H1 (cell line): Measurements from ENCODE around the gene FKBP6. TPM values are rescaled to one million over a fixed set of nuclear protein-coding genes. Genes with fewer than 3 reads are reported as not detected.
"Not testable (repeated sequence)": the region's sequence is repeated elsewhere in the genome, so short reads cannot be mapped to it uniquely, and the experiment has no call there.

Experiments used
- CTCF ChIA-PET: fragments of 300-600 bp; sonication (Branson Sonifier 250); formaldehyde crosslinking; loops from one replicate; lab custom pipeline; 2021; ENCODE audit not compliant: partially characterized antibody; lab: Charles Lee
- POLR2A ChIA-PET: fragments of 300-600 bp; sonication (Branson Sonifier 250); formaldehyde crosslinking; loops from one replicate; lab custom pipeline; 2021; ENCODE audit warnings: inconsistent platforms; ENCODE audit not compliant: partially characterized antibody; lab: Charles Lee
- DNase-seq, 2 experiments: peaks; one replicate each; pipeline versions ENCODE4 v3.0.0 to v3.0.0-alpha.2; 2010 to 2022; ENCODE audit warnings: low spot score in 2 of 2, low read depth in 1 of 2, mixed read lengths in 1 of 2
- FAIRE-seq: peaks from 2 replicates; lab custom pipeline; 2011; peaks lifted over from hg19 to GRCh38; lab: Jason Lieb, UNC
- H2AFZ ChIP-seq: 2 replicates; pipeline ENCODE4 v1.8.1; 2012; ENCODE audit warnings: low read length, inconsistent platforms
- H2AK5ac ChIP-seq: 2 replicates; pipeline ENCODE4 v1.6.1; 2013; ENCODE audit warnings: low read depth, low read length
- H2BK120ac ChIP-seq: replicated peaks from 2 replicates; pipeline ENCODE3; 2013; ENCODE audit warnings: low read depth, low read length, inconsistent platforms
- H2BK12ac ChIP-seq: 2 replicates; pipeline ENCODE4 v1.6.1; 2013; ENCODE audit warnings: low read depth, low read length
- H2BK15ac ChIP-seq: 2 replicates; pipeline ENCODE4 v1.6.1; 2013; ENCODE audit warnings: low read length
- H2BK20ac ChIP-seq: 2 replicates; pipeline ENCODE4 v1.6.1; 2013; ENCODE audit warnings: low read length
- H2BK5ac ChIP-seq: 2 replicates; pipeline ENCODE4 v1.6.1; 2013; ENCODE audit warnings: low read depth, low read length
- H3K14ac ChIP-seq: 2 replicates; pipeline ENCODE4 v1.6.1; 2013; ENCODE audit warnings: inconsistent platforms; ENCODE audit not compliant: insufficient read length
- H3K18ac ChIP-seq: 2 replicates; pipeline ENCODE4 v1.6.1; 2013; ENCODE audit warnings: low read length; ENCODE audit errors: extremely low read depth
- H3K23ac ChIP-seq: 2 replicates; pipeline ENCODE4 v1.6.1; 2013; ENCODE audit warnings: inconsistent platforms; ENCODE audit not compliant: insufficient read length
- H3K23me2 ChIP-seq: 2 replicates; pipeline ENCODE4 v1.6.1; 2013; ENCODE audit warnings: low read depth, low read length
- H3K27ac ChIP-seq: 2 replicates; pipeline ENCODE4 v1.6.1; 2011; ENCODE audit warnings: low read depth, low read length, inconsistent platforms
- H3K27me3 ChIP-seq, 4 experiments: replicated peaks in 1 of 4; 1 replicate in 1 of 4; 2 replicates in 3 of 4; pipeline versions ENCODE4 v1.6.1 to v1.8.1; 2011 to 2013; ENCODE audit warnings: low read length in 3 of 4, mild to moderate bottlenecking in 3 of 4, inconsistent platforms in 2 of 4, mixed read lengths in 2 of 4, moderate library complexity in 1 of 4; ENCODE audit not compliant: control insufficient read depth in 3 of 4, insufficient read depth in 3 of 4; ENCODE audit errors: extremely low read depth in 1 of 4
- H3K36me3 ChIP-seq, 4 experiments: 2 replicates each; pipeline versions ENCODE4 v1.6.1 to v1.8.1; 2011 to 2013; ENCODE audit warnings: mild to moderate bottlenecking in 4 of 4, low read length in 3 of 4, moderate library complexity in 2 of 4, control low read depth in 1 of 4, inconsistent platforms in 1 of 4; ENCODE audit not compliant: insufficient read depth in 4 of 4, control insufficient read depth in 2 of 4
- H3K4ac ChIP-seq: replicated peaks from 2 replicates; pipeline ENCODE3; 2013; ENCODE audit warnings: low read length, low read depth, mixed read lengths, inconsistent platforms; ENCODE audit not compliant: insufficient read length
- H3K4me1 ChIP-seq, 4 experiments: replicated peaks in 1 of 4; 1 replicate in 1 of 4; 2 replicates in 3 of 4; pipeline versions ENCODE4 v1.6.1 to v1.8.1; 2011 to 2013; ENCODE audit warnings: low read length in 3 of 4, inconsistent platforms in 2 of 4, mixed read lengths in 1 of 4; ENCODE audit not compliant: insufficient read depth in 4 of 4, control insufficient read depth in 3 of 4
- H3K4me2 ChIP-seq, 2 experiments: 2 replicates each; pipeline versions ENCODE4 v1.6.1 to v1.8.1; 2011 to 2013; ENCODE audit warnings: low read depth in 2 of 2, low read length in 2 of 2, control low read depth in 1 of 2, inconsistent platforms in 1 of 2, mild to moderate bottlenecking in 1 of 2; ENCODE audit not compliant: insufficient read depth in 1 of 2
- H3K4me3 ChIP-seq, 4 experiments: fragments of 200-600, 300-600 bp in 1 of 4; sonication (generic), shearing (Covaris generic), sonication (Bioruptor Twin) in 1 of 4; 2 replicates each; pipeline versions ENCODE4 v1.5.1 to v1.8.1; 2011 to 2016; ENCODE audit warnings: low read length in 4 of 4, low read depth in 3 of 4, control low read depth in 2 of 4, inconsistent platforms in 2 of 4, mild to moderate bottlenecking in 2 of 4, mixed read lengths in 1 of 4, moderate library complexity in 1 of 4; ENCODE audit not compliant: insufficient read depth in 2 of 4; ENCODE audit errors: extremely low read depth in 1 of 4
- H3K56ac ChIP-seq: replicated peaks from 2 replicates; pipeline ENCODE3; 2013; ENCODE audit warnings: low read depth, mild to moderate bottlenecking, mixed read lengths, low read length, inconsistent platforms; ENCODE audit not compliant: insufficient read length
- H3K79me1 ChIP-seq: 2 replicates; pipeline ENCODE4 v1.6.1; 2013; ENCODE audit warnings: low read depth, low read length, control low read depth
- H3K79me2 ChIP-seq, 2 experiments: 2 replicates each; pipeline versions ENCODE4 v1.6.1 to v1.8.1; 2012 to 2013; ENCODE audit warnings: low read length in 2 of 2, mild to moderate bottlenecking in 2 of 2, inconsistent platforms in 1 of 2; ENCODE audit not compliant: insufficient read depth in 2 of 2, control insufficient read depth in 1 of 2
- H3K9ac ChIP-seq, 4 experiments: replicated peaks in 1 of 4; 1 replicate in 1 of 4; 2 replicates in 3 of 4; pipeline versions ENCODE4 v1.6.1 to v1.8.1; 2011 to 2013; ENCODE audit warnings: low read depth in 3 of 4, low read length in 3 of 4, control low read depth in 2 of 4, mild to moderate bottlenecking in 2 of 4, moderate library complexity in 2 of 4, inconsistent platforms in 1 of 4; ENCODE audit errors: extremely low read depth in 1 of 4
- H3K9me3 ChIP-seq, 2 experiments: 2 replicates each; pipeline versions ENCODE4 v1.6.1 to v1.8.1; 2012 to 2013; ENCODE audit warnings: mild to moderate bottlenecking in 2 of 2, moderate library complexity in 2 of 2, control low read depth in 1 of 2, inconsistent platforms in 1 of 2, low read depth in 1 of 2, low read length in 1 of 2, mixed read lengths in 1 of 2; ENCODE audit not compliant: insufficient read depth in 2 of 2
- H4K20me1 ChIP-seq, 2 experiments: replicated peaks in 1 of 2; 2 replicates each; pipeline versions ENCODE3 to v1.8.1; 2011 to 2013; ENCODE audit warnings: inconsistent platforms in 2 of 2, low read length in 2 of 2, mild to moderate bottlenecking in 1 of 2; ENCODE audit not compliant: insufficient read depth in 2 of 2, control insufficient read depth in 1 of 2
- H4K5ac ChIP-seq: 2 replicates; pipeline ENCODE4 v1.6.1; 2013; ENCODE audit warnings: low read length, low read depth, mixed read lengths, inconsistent platforms; ENCODE audit not compliant: insufficient read length
- H4K8ac ChIP-seq: 2 replicates; pipeline ENCODE4 v1.8.0; 2013; ENCODE audit warnings: mild to moderate bottlenecking, moderate library complexity, low read length, inconsistent platforms; ENCODE audit not compliant: insufficient read depth; ENCODE audit errors: extremely low read depth
- H4K91ac ChIP-seq: replicated peaks from 2 replicates; pipeline ENCODE3; 2013; ENCODE audit warnings: low read length, mixed read lengths, inconsistent platforms; ENCODE audit not compliant: insufficient read length
- WGBS, 2 experiments: shearing (Covaris generic) in 1 of 2; methylation state at CpG; one replicate each; pipeline versions ENCODE4 v1.1.6 to v1.1.7; 2013 to 2015; ENCODE audit warnings: low lambda C conversion rate in 2 of 2, mixed read lengths in 2 of 2, inconsistent platforms in 1 of 2, low coverage in 1 of 2, missing lambda C conversion rate in 1 of 2; ENCODE audit not compliant: insufficient replicate concordance in 2 of 2, insufficient coverage in 1 of 2, insufficient read length in 1 of 2; ENCODE audit errors: extremely low coverage in 1 of 2, missing lambda C conversion rate in 1 of 2; 5-methylcytosine and 5-hydroxymethylcytosine counted together
- polyA plus RNA-seq, 7 experiments: library from polyadenylated mRNA; depleted of rRNA in 3 of 7; stranded (reverse) in 5 of 7; unstranded in 2 of 7; fragments of >200 nt in 5 of 7; fragments of 200-250 nt in 2 of 7; gene quantifications; 1 replicate in 5 of 7; 2 replicates in 1 of 7; 4 replicates in 1 of 7; pipeline versions ENCODE4 v1.2.1 to v1.2.3, GENCODE V29; 2011 to 2013; ENCODE audit warnings: missing spikeins in 2 of 7, mixed read lengths in 2 of 7
- total RNA-seq: library from RNA; stranded (reverse); fragmentation: NEBNext Ultra II Directional; extraction: Animal tissue kit (Norgen Biotek cat#: 25700); gene quantifications from 2 replicates; pipeline ENCODE4 v1.2.1, GENCODE V29; 2021

FKBP6 gene
- total and polyA plus RNA-seq, 2 of the 8 experiments (the other 6 are each of a cell fraction or from before 2014, with no cell fraction given): 0.14 to 0.19 TPM

- H2AFZ ChIP-seq, H3K9ac ChIP-seq, H2BK120ac ChIP-seq, H3K4me2 ChIP-seq, H3K4me1 ChIP-seq, H4K91ac ChIP-seq, DNase-seq, H3K56ac ChIP-seq, H3K4ac ChIP-seq, FAIRE-seq, H3K18ac ChIP-seq, H3K23ac ChIP-seq, H2BK15ac ChIP-seq, H4K20me1 ChIP-seq, H3K27ac ChIP-seq, POLR2A ChIA-PET, H4K5ac ChIP-seq, H3K27me3 ChIP-seq, H3K79me1 ChIP-seq, H2AK5ac ChIP-seq, H3K14ac ChIP-seq, H3K4me3 ChIP-seq, H4K8ac ChIP-seq, H3K9me3 ChIP-seq, H2BK5ac ChIP-seq, H2BK20ac ChIP-seq, H2BK12ac ChIP-seq, H3K23me2 ChIP-seq: not testable (repeated sequence)
- CTCF ChIA-PET: interaction anchor here (1.0 to 2.0 kb wide), 2 partner anchors 20 to 147 kb away, joined by 4 to 5 read pairs; no protein-coding TSS in a partner anchor
- peaks cover 7 to 34% (median 20%) of the 10 kb centered on the region in 4 experiments for H3K36me3 ChIP-seq
- WGBS, 2 experiments: 91% methylated on average over 10 of the region's 15 CpGs; no CpG with 5 or more reads in 1 of the 2 experiments
- H3K79me2 ChIP-seq: peaks cover 3 to 21% of the 10 kb centered on the region in 2 experiments; a peak in 3 of 4 replicates
Observed at GRCh38 chr7:73304612-73305387, 23.2 kb upstream of the FKBP6 start.
